Epithelial cell of prostate (primary cell): Measurements from ENCODE around the gene TBC1D3K.
"Not testable (repeated sequence)": the region's sequence is repeated elsewhere in the genome, so short reads cannot be mapped to it uniquely, and the experiment has no call there.

ENCODE experiments used
- DNase-seq: peaks from one replicate; pipeline ENCODE4 v3.0.0-alpha.2; 2011; ENCODE audit warnings: low read depth, low spot score
- H3K27ac ChIP-seq: fragments of 450-650 bp; 2 replicates; pipeline ENCODE4 v1.5.1; 2017; ENCODE audit warnings: mild to moderate bottlenecking

Gene TBC1D3K

GRCh38 chr17:37924115-37924514 lies at the start of gene TBC1D3K:
Gene TBC1D3K (plus strand): TSS chr17:37924415. CDS start chr17:37926000, 1,585 bp downstream.
- H3K27ac ChIP-seq, DNase-seq: not testable (repeated sequence)

- H3K27ac ChIP-seq, result no peak overlapping the region
- no peak for DNase-seq
Measured at GRCh38 chr17:37884516-37884915, 39.7 kb upstream of the TBC1D3K start.

- no peak overlapping the region for H3K27ac ChIP-seq
- DNase-seq, result no peak
Measured at GRCh38 chr17:37885136-37885535, 39.1 kb upstream of the TBC1D3K start.

- no peak overlapping the region for H3K27ac ChIP-seq
- DNase-seq, result no peak
Measured at GRCh38 chr17:37888881-37889280, 35.3 kb upstream of the TBC1D3K start.

- not testable (repeated sequence) for H3K27ac ChIP-seq, DNase-seq
Measured at GRCh38 chr17:37896961-37897360, 27.3 kb upstream of the TBC1D3K start.
